Activated CD8-positive, alpha-beta memory T cell treated with anti-CD3 and anti-CD28 coated beads, Interleukin-2, amount 50 U/mL, for 1 hour (primary cell): Measurements from ENCODE around the gene ELL.
"Not testable (repeated sequence)": the region's sequence is repeated elsewhere in the genome, so short reads cannot be mapped to it uniquely, and the experiment has no call there.

Experiments used
- DNase-seq: peaks from one replicate; pipeline ENCODE4 v3.0.0-alpha.2; 2020; ENCODE audit errors: extremely low read depth

The ELL gene

GRCh38 chr19:18531485-18531884 lies 9.6 kb upstream of the ELL start:
- DNase-seq = no peak

- DNase-seq = no peak
Measured at GRCh38 chr19:18529782-18530181, 7.9 kb upstream of the ELL start.

- no peak for DNase-seq
Measured at GRCh38 chr19:18526316-18526715, 4.4 kb upstream of the ELL start.

- no peak for DNase-seq
Measured at GRCh38 chr19:18523841-18524240, 2.0 kb upstream of the ELL start.

- DNase-seq = not testable (repeated sequence)
Measured at GRCh38 chr19:18522862-18523440, 1.1 kb upstream of the ELL start.

GRCh38 chr19:18522124-18522861 lies 423 bp upstream of the ELL start:
- DNase-seq = peak; percentile 100

- DNase-seq = no peak
Measured at GRCh38 chr19:18520848-18521691, 800 bp downstream of the ELL start.

- DNase-seq = no peak
Measured at GRCh38 chr19:18519962-18520847, 1.7 kb downstream of the ELL start.

GRCh38 chr19:18518639-18519038 lies 3.2 kb downstream of the ELL start:
- DNase-seq = no peak

- DNase-seq = no peak
Measured at GRCh38 chr19:18517606-18518005, 4.3 kb downstream of the ELL start.

GRCh38 chr19:18515959-18516358 lies 5.9 kb downstream of the ELL start:
- DNase-seq = no peak

GRCh38 chr19:18514800-18515682 lies 6.8 kb downstream of the ELL start:
- no peak for DNase-seq

- DNase-seq = no peak
Measured at GRCh38 chr19:18513868-18514267, 8.0 kb downstream of the ELL start.

- DNase-seq = no peak
Measured at GRCh38 chr19:18510216-18510615, 11.7 kb downstream of the ELL start.

GRCh38 chr19:18508585-18508984 lies 13.3 kb downstream of the ELL start:
- DNase-seq = no peak

GRCh38 chr19:18507727-18508440 lies 14.0 kb downstream of the ELL start:
- no peak for DNase-seq

- DNase-seq = no peak
Measured at GRCh38 chr19:18507021-18507726, 14.7 kb downstream of the ELL start.

- no peak for DNase-seq
Measured at GRCh38 chr19:18506101-18506930, 15.6 kb downstream of the ELL start.
